Stimulated activated CD8-positive, alpha-beta memory T cell treated with anti-CD3 and anti-CD28 coated beads, Interleukin-7, amount 100 ng/mL, for 4 hours (primary cell): ENCODE measurements around the gene ZNF277.
"Not testable (repeated sequence)": the region's sequence is repeated elsewhere in the genome, so short reads cannot be mapped to it uniquely, and the experiment has no call there.

Experiments
- DNase-seq, 2 donors: peaks; one replicate each; pipeline ENCODE4 v3.0.0-alpha.2; 2020; ENCODE audit warnings: low read depth in 2 of 2

ZNF277 gene

GRCh38 chr7:112211348-112211907 lies 4.9 kb downstream of the ZNF277 start:
- DNase-seq: no peak

- no peak for DNase-seq
Measured at GRCh38 chr7:112212571-112212970, 6.1 kb downstream of the ZNF277 start.

GRCh38 chr7:112213735-112214134 lies 7.2 kb downstream of the ZNF277 start:
- DNase-seq: no peak

GRCh38 chr7:112214268-112214667 lies 7.8 kb downstream of the ZNF277 start:
- DNase-seq: no peak

GRCh38 chr7:112214883-112215282 lies 8.4 kb downstream of the ZNF277 start:
- DNase-seq: no peak

GRCh38 chr7:112215787-112216186 lies 9.3 kb downstream of the ZNF277 start:
- no peak for DNase-seq

GRCh38 chr7:112220877-112221434 lies 14.5 kb downstream of the ZNF277 start:
- no peak for DNase-seq

- DNase-seq: no peak
Measured at GRCh38 chr7:112223310-112223709, 16.8 kb downstream of the ZNF277 start.

GRCh38 chr7:112224186-112224585 lies 17.7 kb downstream of the ZNF277 start:
- DNase-seq: no peak

- DNase-seq: no peak
Measured at GRCh38 chr7:112225006-112225405, 18.5 kb downstream of the ZNF277 start.

- DNase-seq: no peak
Measured at GRCh38 chr7:112226701-112227276, 20.3 kb downstream of the ZNF277 start.

- no peak for DNase-seq
Measured at GRCh38 chr7:112228632-112229031, 22.1 kb downstream of the ZNF277 start.

GRCh38 chr7:112232212-112232978 lies 25.9 kb downstream of the ZNF277 start:
- DNase-seq: no peak

GRCh38 chr7:112233048-112233697 lies 26.7 kb downstream of the ZNF277 start:
- DNase-seq: no peak

- DNase-seq: no peak
Measured at GRCh38 chr7:112234147-112234546, 27.7 kb downstream of the ZNF277 start.

- DNase-seq: no peak
Measured at GRCh38 chr7:112236597-112236996, 30.1 kb downstream of the ZNF277 start.

- DNase-seq: no peak
Measured at GRCh38 chr7:112238330-112238729, 31.8 kb downstream of the ZNF277 start.

- DNase-seq: no peak
Measured at GRCh38 chr7:112238852-112239610, 32.5 kb downstream of the ZNF277 start.

- no peak for DNase-seq
Measured at GRCh38 chr7:112248598-112248997, 42.1 kb downstream of the ZNF277 start.

- DNase-seq: not testable (repeated sequence)
Measured at GRCh38 chr7:112249967-112250366, 43.5 kb downstream of the ZNF277 start.

GRCh38 chr7:112252141-112252540 lies 45.6 kb downstream of the ZNF277 start:
- no peak for DNase-seq

- no peak for DNase-seq
Measured at GRCh38 chr7:112252691-112253090, 46.2 kb downstream of the ZNF277 start.
